ENCODE results near the gene RPL31.

The RPL31 gene

DNA sequence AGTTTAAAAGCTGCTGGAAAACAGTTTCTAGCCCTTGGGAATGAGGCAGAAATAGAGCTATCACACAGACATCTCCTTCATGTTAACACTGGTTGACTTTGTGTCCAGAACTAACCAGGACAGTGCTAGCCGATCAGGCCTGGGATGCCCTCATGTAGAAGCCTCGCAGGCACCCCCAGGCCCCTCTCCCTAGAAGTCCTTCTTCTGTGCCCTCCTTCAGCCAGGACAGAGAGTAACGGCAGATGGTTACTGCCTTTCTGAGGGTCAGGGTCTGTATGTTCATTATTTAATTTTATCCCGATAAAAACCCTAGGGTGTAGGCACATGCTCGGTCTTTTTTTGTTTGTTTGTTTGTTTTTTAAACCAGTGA is 10.7 kb upstream of the RPL31 start:
- in situ Hi-C loops (cut with HindIII; ENCODE audit: low sequenced_read_pairs), result loop anchor here (25.0 kb wide), 1 partner anchor 229 kb away; no protein-coding TSS in a partner anchor

DNA sequence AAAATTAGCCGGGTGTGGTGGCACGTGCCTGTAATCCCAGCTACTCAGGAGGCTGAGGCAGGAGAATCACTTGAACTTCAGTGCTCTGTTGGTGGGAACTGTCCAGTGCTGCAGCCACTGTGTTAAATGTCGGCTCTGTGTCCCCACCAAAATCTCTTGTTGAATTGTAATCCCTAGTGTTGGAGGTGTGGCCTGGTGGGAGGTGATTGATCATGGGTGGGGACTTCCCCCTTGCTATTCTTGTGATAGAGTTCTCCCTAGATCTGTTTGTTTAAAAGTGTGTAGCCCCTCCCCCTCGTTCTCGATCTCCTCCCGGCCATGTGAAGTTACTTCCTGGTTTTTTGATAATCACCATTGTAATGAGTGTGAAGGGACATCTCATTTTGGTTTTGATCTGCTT is 9.8 kb upstream of the RPL31 start:
- in situ Hi-C loops (cut with HindIII; ENCODE audit: low sequenced_read_pairs), result loop anchor here (25.0 kb wide), 1 partner anchor 230 kb away; no protein-coding TSS in a partner anchor

DNA sequence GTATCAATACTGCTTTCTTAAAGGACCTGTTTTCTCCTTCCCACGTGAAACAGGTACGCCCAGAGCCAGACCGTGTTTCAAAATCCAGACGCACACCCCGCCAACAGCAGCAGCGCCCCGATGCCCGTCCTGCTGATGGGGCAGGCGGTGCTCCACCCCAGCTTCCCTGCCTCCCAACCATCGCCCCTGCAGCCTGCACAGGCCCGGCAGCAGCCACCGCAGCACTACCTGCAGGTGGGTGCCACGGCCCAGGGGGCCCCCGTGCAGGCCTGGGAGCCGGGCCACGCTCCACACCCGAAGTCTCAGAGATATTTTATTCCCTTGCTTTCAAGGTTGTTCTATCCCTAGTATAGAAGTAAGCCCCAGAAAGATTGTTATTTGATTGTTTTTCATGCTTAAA is 8.8 kb upstream of the RPL31 start:
- in situ Hi-C loops (cut with HindIII; ENCODE audit: low sequenced_read_pairs), result loop anchor here (25.0 kb wide), 1 partner anchor 231 kb away; no protein-coding TSS in a partner anchor

DNA sequence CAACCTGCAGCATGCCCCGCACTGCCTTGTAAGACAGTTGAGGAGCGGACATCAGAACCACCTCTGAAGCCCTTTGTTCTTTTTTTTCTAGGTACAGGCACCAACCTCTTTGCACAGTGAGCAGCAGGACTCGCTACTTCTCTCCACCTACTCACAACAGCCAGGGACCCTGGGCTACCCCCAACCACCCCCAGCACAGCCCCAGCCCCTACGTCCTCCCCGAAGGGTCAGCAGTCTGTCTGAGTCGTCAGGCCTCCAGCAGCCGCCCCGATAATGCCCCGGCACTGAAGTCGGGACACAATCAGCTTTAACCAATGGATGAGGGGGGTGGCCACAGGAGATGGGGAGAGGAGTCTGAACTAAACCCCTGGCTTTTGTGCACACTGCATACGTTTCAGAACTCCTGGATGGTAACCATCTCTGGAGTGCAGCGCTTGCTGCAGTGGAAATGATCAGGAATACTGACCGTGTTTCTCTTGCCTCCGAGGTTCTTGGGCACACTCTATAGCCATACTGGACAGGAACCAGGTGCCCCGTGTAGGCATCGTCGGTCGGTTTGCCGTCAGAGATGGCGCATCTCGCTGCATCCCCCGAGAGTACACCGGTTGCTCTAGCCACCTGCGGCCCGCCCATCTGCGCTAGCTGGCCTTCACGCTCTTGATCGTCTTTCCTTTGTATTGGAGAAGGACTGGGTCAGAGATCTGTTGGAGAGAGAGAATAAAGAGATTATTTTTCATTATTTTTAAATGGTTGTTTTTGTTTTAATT is 6.6 kb upstream of the RPL31 start:
- in situ Hi-C loops (cut with HindIII; ENCODE audit: low sequenced_read_pairs), result loop anchor here (25.0 kb wide), 1 partner anchor 233 kb away; no protein-coding TSS in a partner anchor

DNA sequence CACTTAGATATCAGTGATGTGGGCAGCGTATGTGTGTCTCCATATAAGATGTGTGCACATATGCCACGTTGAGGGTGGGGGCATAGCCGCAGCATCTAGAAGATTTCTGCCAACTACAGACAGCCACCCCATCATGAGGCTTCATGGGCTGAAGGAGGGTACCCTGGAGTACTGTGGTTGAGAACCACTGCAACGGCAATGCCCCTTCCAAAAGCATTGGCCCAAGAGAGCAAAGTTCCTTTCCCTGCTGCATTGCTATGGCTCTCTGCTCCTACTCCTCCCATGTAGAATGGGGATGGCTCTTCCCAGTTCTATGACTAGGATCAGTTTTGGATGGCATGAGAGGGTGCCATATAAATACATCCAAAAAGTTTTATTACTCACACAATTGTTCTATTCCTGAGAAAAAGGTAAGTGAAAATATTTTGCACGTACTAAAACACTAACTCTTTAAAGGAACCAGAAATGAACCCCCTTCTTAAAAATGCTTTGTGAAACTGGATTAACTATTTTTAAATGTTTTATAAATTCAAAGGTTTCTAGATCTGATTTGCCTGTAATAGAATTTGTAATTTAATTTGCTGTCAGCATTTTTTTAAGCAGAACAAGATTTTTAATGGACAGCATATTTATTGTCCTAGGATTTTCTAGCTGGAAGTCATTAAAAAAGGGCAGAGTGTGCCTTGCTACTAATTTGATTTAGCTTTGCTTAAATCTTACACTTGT is 4.4 kb upstream of the RPL31 start:
- in situ Hi-C loops (cut with HindIII; ENCODE audit: low sequenced_read_pairs), result loop anchor here (25.0 kb wide), 1 partner anchor 235 kb away; no protein-coding TSS in a partner anchor

DNA sequence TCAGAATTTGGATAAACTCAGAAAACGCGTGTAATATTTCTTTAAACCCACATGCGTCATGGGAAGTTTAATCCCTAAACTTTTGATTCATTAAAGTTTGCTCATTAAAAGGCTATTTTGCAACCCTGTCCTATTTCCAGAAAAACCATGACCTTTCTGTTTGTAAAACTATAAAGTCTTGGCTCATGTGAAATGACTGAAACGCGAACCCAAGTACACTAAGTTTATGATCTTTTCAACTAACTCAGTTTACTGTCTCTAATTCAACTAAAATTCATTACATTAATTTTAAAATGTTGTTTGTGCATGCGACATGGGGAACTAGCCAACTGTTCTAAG is 3.9 kb upstream of the RPL31 start:
- in situ Hi-C loops (cut with HindIII; ENCODE audit: low sequenced_read_pairs), result loop anchor here (25.0 kb wide), 1 partner anchor 236 kb away; no protein-coding TSS in a partner anchor

DNA sequence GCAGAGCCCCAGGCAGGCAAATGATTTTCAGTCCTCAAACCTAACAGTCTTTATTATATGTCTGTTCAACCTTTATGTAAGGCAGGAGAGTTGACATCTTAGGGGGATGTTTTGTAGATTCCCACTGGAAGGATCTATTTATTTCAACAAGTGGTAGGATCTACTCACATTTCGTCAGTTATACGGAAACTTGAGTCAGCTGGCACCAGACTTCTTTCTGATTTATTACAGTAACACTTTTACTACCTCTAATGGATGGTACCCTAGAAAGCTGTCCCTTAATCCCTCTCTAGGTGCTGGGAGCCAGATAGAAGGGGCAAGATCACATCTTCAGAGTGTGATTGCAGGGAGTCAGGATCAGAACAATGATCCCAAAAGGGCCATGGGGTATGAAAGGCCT is 2.1 kb upstream of the RPL31 start:
- in situ Hi-C loops (cut with HindIII; ENCODE audit: low sequenced_read_pairs), result loop anchor here (25.0 kb wide), 1 partner anchor 238 kb away; no protein-coding TSS in a partner anchor

DNA sequence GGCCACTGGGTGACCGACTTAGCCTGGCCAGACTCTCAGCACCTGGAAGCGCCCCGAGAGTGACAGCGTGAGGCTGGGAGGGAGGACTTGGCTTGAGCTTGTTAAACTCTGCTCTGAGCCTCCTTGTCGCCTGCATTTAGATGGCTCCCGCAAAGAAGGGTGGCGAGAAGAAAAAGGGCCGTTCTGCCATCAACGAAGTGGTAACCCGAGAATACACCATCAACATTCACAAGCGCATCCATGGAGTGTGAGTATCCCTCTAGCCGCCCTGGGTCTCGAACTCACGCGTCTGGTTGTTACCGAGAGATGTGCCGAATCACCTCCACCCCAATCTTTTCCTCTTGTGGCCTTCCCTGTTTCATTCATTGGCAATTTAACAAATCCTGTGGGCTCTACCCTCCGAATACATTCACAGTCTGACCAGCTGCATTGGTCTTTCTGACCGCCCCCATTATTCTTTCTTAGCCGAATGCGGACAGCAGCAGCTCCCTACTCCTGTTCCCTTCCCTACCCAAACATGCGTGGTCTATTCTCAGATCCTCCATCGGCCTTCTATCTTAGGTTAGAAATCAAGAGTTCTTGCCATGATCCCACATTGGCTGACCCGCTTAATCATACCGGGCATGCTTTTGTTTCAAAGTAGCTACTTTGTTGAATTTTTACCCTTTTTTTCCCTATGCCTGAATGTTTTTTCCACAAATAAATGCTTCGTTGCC is 631 bp downstream of the RPL31 start:
- in situ Hi-C loops (cut with HindIII; ENCODE audit: low sequenced_read_pairs), result no loop called here

DNA sequence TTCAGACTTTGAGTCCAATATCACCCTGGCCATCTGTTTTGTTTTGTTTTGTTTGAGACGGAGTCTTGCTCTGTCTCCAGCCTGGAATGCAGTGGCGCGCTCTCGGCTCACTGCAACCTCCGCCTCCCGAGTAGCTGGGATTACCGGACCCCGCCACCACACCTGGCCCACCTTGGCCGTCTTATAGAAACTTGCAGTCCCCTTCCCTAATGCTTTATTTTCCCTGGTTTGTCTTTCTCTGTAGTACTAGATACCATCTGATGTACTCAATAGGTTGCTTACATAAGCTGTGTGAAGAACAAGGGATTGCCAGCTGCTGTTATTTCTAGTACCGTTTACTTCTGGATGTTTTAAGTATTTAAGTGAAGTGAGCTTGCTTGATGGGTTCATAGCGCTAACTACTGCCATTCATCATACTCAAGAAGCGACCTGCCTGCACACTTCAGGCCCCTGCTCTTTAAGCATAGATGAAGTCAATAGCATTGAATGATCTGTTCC is 1.2 kb downstream of the RPL31 start:
- in situ Hi-C loops (cut with HindIII; ENCODE audit: low sequenced_read_pairs), result no loop called here

DNA sequence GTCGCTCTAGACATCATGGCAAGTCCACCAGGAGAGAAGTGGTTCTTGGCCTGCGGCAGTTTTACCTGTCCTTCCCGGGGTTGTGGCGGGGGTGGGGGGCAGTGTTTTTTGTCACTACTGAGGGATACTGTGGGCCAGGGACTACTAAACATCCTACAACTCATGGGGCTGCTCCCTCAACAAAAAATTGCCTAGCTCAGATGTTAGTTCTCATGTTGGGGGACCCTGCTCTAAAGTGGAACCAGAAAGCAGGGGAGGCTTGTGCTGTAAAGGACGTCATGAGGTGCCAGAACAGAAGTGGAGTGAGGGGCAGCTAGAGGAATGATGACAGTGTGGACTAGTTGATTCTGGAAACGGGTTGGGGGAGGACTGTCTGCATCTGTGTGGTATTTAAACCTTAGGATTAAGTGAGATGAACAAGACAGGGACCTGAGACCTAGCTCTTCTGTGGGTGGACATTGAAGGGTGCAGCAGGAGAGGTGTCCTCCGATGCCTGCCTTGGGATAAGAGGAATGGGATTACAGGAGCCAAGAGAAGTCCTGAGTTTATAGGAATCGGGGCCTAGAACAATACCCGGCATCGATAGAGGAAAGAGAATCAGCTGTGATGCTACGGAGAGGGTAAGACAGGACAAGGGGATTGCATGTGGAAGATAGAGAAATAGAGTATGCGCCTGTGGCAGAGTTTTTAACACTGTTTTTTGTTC is 2.7 kb downstream of the RPL31 start:
- in situ Hi-C loops (cut with HindIII; ENCODE audit: low sequenced_read_pairs), result no loop called here

DNA sequence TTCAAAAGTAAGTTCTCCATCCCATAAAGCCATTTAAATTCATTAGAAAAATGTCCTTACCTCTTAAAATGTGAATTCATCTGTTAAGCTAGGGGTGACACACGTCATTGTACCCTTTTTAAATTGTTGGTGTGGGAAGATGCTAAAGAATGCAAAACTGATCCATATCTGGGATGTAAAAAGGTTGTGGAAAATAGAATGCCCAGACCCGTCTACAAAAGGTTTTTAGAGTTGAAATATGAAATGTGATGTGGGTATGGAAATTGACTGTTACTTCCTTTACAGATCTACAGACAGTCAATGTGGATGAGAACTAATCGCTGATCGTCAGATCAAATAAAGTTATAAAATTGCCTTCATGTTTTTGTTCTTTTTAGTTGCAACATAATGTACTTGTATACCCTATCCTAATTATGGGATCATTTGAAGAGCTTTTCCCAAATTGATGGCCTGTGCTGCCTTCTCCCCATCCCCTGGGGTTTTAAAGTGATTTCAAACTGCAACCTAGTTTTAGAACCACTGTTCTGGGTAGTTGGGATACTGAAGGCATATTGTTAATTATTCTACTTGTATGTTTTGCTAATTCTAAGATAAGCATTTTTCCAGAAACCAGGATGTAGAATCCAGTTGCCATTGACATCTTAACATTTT is 4.1 kb downstream of the RPL31 start:
- in situ Hi-C loops (cut with HindIII; ENCODE audit: low sequenced_read_pairs), result no loop called here

DNA sequence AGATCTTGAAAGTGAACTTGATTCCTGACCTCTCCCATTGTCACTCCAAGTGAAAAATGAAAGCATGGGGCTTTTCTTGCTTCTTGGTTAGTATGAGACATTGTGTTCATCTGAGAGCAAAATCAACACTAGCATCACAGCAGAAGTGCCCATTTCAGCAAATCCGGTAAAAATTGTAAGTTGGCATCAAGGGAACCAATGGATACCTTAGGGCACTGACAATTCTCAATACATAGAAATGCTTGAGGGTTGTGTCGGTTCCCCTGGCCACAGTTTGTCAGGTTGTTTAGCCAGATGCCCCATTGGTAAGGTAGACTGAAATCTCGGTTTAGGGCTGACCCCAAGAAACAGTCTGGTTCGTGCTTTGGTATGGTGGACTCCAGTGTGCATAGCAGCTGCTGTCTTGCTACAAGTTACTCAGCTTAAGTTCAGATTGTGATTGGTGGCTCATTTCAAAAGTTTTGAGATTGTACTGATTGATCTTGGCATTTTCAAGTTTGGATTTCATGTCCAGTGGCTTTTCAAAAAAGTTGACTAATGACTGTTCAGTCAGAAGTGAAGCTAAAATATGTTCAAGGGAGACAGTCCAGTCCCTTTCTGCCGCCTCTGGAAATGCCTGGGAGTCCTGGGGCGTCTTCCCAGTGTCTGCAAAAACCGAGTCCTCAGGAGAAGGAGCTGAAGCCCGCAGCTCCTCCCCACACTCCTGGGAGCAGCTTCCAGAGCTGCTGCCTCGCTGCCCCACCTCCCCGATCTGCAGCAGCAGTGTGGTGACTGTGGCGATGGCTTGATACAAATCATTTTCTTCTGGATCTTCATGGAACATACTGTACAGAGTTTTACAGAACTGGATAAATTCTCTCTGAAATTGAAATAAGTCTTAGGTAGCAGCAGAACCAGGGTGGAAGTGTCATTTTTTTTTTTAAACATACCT is 5.6 kb downstream of the RPL31 start:
- in situ Hi-C loops (cut with HindIII; ENCODE audit: low sequenced_read_pairs), result no loop called here

DNA sequence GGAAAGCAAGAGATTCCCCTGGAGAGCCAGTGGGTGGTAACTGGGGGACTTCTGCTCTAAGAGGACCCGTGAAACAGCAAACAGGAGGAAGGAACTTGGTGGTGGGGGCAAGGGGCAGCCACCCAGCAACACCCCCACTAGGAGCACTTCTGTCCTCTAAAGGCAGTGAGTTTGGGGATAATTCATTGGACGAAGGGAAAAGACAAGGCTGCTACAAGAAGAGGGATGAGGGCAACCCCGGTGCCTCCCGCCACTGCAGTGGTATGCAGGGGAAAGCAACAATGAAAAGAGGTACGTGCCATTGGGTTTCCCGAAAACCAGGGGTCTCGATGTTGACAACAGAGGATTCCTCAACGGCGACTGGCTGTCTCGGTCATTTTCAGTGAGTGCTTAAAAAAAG is 9.1 kb downstream of the RPL31 start:
- in situ Hi-C loops (cut with HindIII; ENCODE audit: low sequenced_read_pairs), result no loop called here

DNA sequence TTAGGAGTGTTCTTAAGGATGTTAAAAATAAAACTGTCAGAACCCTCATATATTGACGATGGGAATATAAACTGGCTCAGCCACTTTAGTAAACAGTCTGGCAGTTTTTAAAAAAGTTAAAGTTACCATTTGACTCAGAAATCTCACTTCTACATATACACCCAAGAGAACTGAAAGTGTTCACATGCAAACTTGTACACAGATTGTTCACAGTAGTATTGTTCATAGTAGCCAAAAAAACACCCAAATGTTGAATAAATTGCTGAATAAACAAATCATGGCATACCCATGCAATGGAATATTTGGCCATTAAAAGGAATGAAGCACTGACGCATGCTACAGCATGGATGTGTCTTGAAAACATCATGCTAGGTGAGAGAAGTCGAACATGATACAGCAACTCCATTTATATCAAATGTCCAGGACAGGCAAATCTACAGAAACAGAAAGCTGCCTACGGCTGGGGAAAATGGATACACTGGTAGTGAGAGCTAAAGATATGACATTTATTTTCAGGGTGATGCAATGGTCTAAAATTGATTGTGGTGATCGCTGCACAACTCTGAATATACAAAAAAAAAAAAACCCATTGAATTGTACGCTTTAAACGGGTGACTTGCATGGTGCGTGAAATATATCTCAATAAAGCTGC is 10.1 kb downstream of the RPL31 start:
- in situ Hi-C loops (cut with HindIII; ENCODE audit: low sequenced_read_pairs), result no loop called here

DNA sequence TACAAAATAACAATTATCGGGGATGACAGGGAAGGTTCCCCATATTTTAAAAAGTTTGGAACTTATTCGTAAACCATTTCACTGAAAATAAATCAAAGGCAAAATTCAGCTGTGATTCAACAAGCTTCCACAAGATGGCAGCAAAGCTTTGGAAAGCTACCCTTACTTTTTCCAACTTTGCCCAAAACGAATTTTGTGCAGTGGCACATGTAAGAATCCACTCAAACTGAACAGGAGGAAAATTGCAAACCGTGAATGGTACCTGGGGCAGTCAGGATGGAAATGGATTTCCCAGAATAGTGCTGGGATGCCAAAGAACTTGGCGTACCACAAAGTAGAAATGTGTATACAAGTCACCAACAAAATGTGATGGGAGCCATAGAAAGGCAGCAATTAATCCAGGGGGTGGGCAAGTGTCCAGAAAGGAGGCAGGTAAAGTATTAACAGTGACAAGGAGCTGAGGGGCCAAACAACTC is 10.7 kb downstream of the RPL31 start:
- in situ Hi-C loops (cut with HindIII; ENCODE audit: low sequenced_read_pairs), result no loop called here

DNA sequence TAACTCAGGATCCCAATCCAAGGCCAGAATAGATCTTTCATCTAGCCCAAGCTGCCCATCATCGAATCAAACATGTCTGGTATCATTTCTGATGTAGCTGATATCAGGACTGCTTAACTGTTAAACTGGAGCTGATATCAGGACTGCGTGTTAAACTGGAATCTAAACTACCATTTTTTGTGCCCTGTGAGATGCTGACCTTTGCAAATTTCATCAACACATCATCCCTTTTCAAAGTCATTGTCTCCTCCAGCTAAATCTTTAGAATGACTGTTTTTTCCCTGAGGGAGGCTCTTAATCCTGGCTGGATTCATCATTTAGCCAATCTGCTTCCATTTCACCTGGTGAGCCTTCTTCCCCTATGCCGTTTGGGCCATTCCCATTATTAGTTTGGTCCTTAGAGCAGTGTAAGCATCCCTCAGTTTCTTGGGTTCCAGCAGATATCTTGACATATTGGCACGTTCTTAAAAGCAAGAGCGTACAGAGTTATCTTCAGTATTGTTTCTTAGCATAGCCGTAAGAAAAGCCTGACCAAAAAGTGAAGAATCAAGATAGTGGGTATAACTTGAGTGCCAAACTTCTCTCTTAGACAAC is 12.3 kb downstream of the RPL31 start:
- in situ Hi-C loops (cut with HindIII; ENCODE audit: low sequenced_read_pairs), result no loop called here

DNA sequence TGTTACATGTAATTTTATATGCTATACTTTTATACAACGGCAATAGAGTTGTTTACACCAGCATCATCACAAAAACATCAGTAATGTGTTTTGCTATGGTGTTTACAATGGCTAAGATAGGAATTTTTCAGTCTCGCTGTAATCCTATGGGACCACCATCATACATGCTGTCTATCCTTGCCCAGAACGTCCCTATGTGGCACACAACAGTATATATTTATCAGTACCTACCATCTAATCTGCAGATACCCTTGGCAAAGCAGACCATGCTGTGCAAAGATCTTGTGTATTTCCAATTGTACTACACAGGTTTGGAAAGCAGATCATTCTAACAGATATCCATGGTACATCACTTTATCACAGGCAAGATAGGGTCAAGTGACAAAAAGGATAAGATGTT is 15.3 kb downstream of the RPL31 start:
- in situ Hi-C loops (cut with HindIII; ENCODE audit: low sequenced_read_pairs), result no loop called here

DNA sequence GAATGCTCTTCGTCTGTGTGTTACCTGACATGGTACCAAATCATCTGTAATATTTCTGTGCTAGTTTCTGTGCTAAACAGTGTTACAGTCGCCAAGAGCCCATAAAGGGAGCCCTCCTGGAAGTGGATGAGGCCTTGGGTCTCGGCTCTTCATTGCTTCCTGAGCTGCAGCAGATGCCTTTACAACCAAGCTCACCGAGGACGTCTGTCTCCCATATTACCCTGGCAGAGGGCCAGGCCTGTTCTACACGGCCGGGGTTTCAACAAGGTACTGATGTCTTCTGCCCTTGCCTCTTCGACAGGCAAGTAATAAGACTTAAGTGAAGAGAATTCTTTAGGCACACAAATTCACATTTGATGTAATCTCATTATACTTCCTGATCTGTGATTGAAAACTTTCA is 16.8 kb downstream of the RPL31 start:
- in situ Hi-C loops (cut with HindIII; ENCODE audit: low sequenced_read_pairs), result no loop called here

Measured in endothelial cell of hepatic sinusoid (primary cell).